CD4-positive, CD25-positive, alpha-beta regulatory T cell (primary cell): ENCODE measurements around the gene EHMT1. TPM values are rescaled to one million over a fixed set of nuclear protein-coding genes. Genes with fewer than 3 reads are reported as not detected.
A peak's percentile ranks its signal among the peaks of the same experiment; 100 is the strongest.

ENCODE experiments used
- ATAC-seq, 2 donors: fragments of 150-1000 bp; cut with Tn5 transposase; one replicate each; pipeline ENCODE4 v1.10.0; 2021; ENCODE audit warnings: low read depth in 2 of 2, moderate number of reproducible peaks in 2 of 2, moderate library complexity in 1 of 2
- DNase-seq, 3 donors: peaks; one replicate each; pipeline versions ENCODE4 v3.0.0 to v3.0.0-alpha.2; 2012 to 2022; ENCODE audit warnings: mixed read lengths in 1 of 3
- H3K27ac ChIP-seq: one replicate; pipeline ENCODE4 v1.7.0; 2013; ENCODE audit warnings: mild to moderate bottlenecking, low read length; ENCODE audit not compliant: insufficient read depth, poor library complexity, severe bottlenecking
- H3K27me3 ChIP-seq: one replicate; pipeline ENCODE4 v1.7.0; 2013; ENCODE audit warnings: low read length; ENCODE audit not compliant: control insufficient read depth, insufficient read depth
- H3K36me3 ChIP-seq: one replicate; pipeline ENCODE4 v1.7.0; 2013; ENCODE audit warnings: mild to moderate bottlenecking, low read length, moderate library complexity; ENCODE audit not compliant: control insufficient read depth, insufficient read depth
- H3K4me1 ChIP-seq: 2 replicates; pipeline ENCODE4 v1.7.0; 2013; ENCODE audit warnings: mild to moderate bottlenecking, low read length; ENCODE audit not compliant: insufficient read depth, control insufficient read depth, poor library complexity, severe bottlenecking
- H3K4me3 ChIP-seq: one replicate; pipeline ENCODE4 v1.7.0; 2013; ENCODE audit warnings: low read depth, mild to moderate bottlenecking, low read length, moderate library complexity
- H3K9me3 ChIP-seq, 2 experiments: 1 replicate in 1 of 2; 2 replicates in 1 of 2; pipeline ENCODE4 v1.7.0; 2013; ENCODE audit warnings: low read length in 2 of 2, mild to moderate bottlenecking in 1 of 2, moderate library complexity in 1 of 2; ENCODE audit not compliant: control insufficient read depth in 2 of 2
- H3K27ac Mint-ChIP-seq, 3 donors: one replicate each; pipeline ENCODE4 v1.8.0; 2020 to 2022; ENCODE audit warnings: mild to moderate bottlenecking in 3 of 3, mixed read lengths in 3 of 3, moderate library complexity in 2 of 3
- H3K27me3 Mint-ChIP-seq: one replicate; pipeline ENCODE4 v1.8.0; 2022; ENCODE audit warnings: mild to moderate bottlenecking, mixed read lengths
- H3K36me3 Mint-ChIP-seq: one replicate; pipeline ENCODE4 v1.8.0; 2020; ENCODE audit warnings: mixed read lengths
- H3K4me1 Mint-ChIP-seq, 4 donors: one replicate each; pipeline ENCODE4 v1.8.0; 2020 to 2022; ENCODE audit warnings: mixed read lengths in 4 of 4, mild to moderate bottlenecking in 1 of 4
- H3K4me3 Mint-ChIP-seq, 4 donors: one replicate each; pipeline ENCODE4 v1.8.0; 2020 to 2022; ENCODE audit warnings: mild to moderate bottlenecking in 4 of 4, mixed read lengths in 4 of 4, moderate library complexity in 3 of 4
- H3K9me3 Mint-ChIP-seq, 7 donors: one replicate each; pipeline ENCODE4 v1.8.0; 2020 to 2022; ENCODE audit warnings: mixed read lengths in 7 of 7, mild to moderate bottlenecking in 3 of 7, moderate library complexity in 2 of 7
- polyA plus RNA-seq, 4 donors: library from polyadenylated mRNA; unstranded; fragments of 300-500 nt; fragmentation: Illumina TruSeq; gene quantifications; one replicate each; pipeline ENCODE4 v1.2.3, GENCODE V29; 2021
- total RNA-seq: library from RNA; stranded (reverse); gene quantifications from one replicate; pipeline ENCODE4 v1.2.3, GENCODE V29; 2022

The EHMT1 gene
- total RNA-seq (142 TPM), polyA plus RNA-seq (10 to 100 TPM; 17.9 to 20.3 (median 19.3) TPM)

DNA sequence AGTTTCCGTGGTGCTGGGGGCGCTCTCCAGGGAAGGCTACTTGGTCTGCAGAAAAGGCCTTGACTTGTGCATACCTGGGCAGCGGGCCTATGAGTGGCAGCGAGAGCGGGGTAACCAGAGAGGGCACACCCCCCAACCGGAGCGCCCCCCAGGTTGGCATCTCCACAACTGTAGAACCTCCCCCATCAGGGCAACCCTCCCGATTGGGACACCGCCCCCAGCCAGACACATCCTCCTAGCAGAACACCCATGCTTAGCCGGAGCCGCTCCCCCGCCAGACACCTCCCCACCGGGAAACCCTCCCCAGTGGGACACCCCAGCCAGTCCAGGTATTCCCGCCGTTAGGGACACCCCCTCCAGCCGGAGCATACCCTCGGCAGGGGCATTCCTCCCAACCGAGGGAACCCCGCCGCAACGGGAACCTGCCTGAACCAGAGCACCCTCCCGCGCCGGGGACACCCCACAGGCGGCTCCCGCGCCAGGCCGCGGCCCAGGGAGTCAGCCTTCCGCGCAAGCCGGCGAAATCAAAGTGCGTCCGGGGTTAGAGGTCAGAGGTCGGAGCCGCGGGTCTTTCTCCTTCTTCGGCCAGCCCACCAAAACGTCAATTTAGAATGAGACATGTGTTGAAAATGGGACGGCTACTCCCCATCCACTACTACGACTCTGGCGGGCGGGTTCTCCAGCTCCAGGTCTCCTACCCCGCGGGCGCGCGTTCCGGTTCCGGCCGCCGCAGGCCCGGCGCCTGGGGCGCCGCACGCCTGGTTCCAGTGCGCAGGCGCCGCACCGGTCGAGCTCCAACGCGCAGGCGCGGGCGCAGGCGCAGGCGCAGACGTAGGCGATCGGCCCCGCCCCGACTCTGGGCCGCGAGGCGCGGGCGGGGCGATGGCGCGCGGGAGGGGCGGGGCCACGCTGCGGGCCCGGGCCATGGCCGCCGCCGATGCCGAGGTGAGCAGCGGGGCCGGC, at the start of gene EHMT1:
TSS of gene EHMT1 (plus strand) at position 901 of the 963 bp plus-strand sequence. CDS start at position 925, 24 bp downstream.
- H3K9me3 ChIP-seq, result no peaks in the 10 kb centered on the region
- no peaks in the 10 kb centered on the region for H3K27me3 ChIP-seq
- Mint-ChIP-seq H3K4me3 (peak within 1 kb of the TSS; percentile 93 to 99 (median 96)), H3K27me3 (no peaks in the 10 kb centered on the region), H3K27ac (peak within 1 kb of the TSS; percentile 93 to 96 (median 95)), H3K9me3 (no peaks in the 10 kb centered on the region), H3K4me1 (peaks cover 13 to 44% (median 29%) of the 10 kb centered on the region in 4 donors), H3K36me3 (no peaks in the 10 kb centered on the region)
- H3K4me1 ChIP-seq, result peaks cover 39% of the 10 kb centered on the region
- H3K4me3 ChIP-seq, result peak within 1 kb of the TSS; percentile 82
- H3K36me3 ChIP-seq, result peaks cover 15% of the 10 kb centered on the region
- H3K27ac ChIP-seq, result peak within 1 kb of the TSS; percentile 91
- ATAC-seq (peak; percentile 82 to 84), DNase-seq (peak; percentile 85 to 94 (median 87))

DNA sequence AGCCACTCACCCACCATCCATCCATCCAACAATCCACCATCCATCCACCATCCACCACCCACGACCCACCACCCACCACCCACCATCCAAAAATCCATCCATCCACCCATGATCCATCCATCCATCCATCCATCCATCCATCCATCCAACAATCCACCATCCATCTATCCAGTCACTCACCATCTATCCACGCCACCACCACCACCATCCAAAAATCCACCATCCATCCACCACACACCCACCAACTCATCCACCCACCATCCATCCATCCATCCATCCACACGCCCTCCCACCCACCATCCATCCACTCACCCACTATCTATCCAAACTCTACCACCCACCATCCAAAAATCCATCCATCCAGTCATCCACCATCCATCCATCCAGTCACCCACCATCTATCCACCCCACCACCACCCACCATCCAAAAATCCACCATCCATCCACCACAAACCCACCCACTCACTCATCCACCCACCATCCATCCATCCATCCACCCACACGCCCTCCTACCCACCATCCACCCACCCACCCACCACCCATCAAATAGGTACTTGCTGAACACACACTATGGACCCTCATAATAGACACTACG, 49.1 kb upstream of the EHMT1 start:
- no peak for DNase-seq
- peaks cover 13% of the 10 kb centered on the region for H3K36me3 Mint-ChIP-seq
- H3K27ac Mint-ChIP-seq, result peak overlapping the region in 2 of 3 donors; percentile 69 to 89
- H3K4me3 Mint-ChIP-seq, result no peak overlapping the region
- peaks cover 0 to 11% (median 5%) of the 10 kb centered on the region in 4 donors for H3K4me1 Mint-ChIP-seq
- Histone ChIP-seq H3K27me3 (no peaks in the 10 kb centered on the region), H3K4me1 (no peaks in the 10 kb centered on the region), H3K36me3 (peaks cover 28% of the 10 kb centered on the region), H3K9me3 (no peaks in the 10 kb centered on the region), H3K27ac (no peak overlapping the region), H3K4me3 (no peak overlapping the region)
- H3K27me3 Mint-ChIP-seq, result no peaks in the 10 kb centered on the region
- no peaks in the 10 kb centered on the region for H3K9me3 Mint-ChIP-seq
- ATAC-seq, result no peak

DNA sequence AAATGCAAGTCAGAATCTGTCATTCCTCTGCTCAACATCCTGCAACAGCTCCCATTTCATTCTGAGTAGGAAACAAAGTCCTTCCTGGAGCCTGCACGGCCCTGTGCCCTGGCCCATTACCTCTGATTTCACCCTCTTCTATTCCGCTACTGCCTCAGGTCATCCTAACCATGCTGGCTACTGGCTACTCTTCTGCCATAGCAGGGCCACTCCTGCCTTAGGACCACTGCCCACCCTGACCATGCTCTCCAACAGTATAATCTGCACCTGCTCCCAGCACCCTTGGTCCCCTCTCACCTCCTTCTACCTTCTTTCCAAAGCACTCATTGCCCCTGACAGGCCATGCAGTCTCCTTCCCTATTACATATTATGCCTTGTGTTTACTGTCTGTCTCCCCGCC, 48.2 kb upstream of the EHMT1 start:
- H3K27me3 Mint-ChIP-seq, result no peaks in the 10 kb centered on the region
- H3K4me1 Mint-ChIP-seq, result peaks cover 0 to 18% (median 12%) of the 10 kb centered on the region in 4 donors
- no peaks in the 10 kb centered on the region for H3K27me3 ChIP-seq
- peaks cover 21% of the 10 kb centered on the region for H3K36me3 Mint-ChIP-seq
- H3K4me3 Mint-ChIP-seq, result no peak overlapping the region
- H3K4me1 ChIP-seq, result no peaks in the 10 kb centered on the region
- no peak overlapping the region for H3K27ac ChIP-seq
- peak overlapping the region; percentile 9 to 89 (median 86) for H3K27ac Mint-ChIP-seq
- no peak for DNase-seq
- no peaks in the 10 kb centered on the region for H3K9me3 Mint-ChIP-seq
- ATAC-seq, result no peak
- no peaks in the 10 kb centered on the region for H3K9me3 ChIP-seq
- H3K4me3 ChIP-seq, result no peak overlapping the region
- peaks cover 36% of the 10 kb centered on the region for H3K36me3 ChIP-seq

DNA sequence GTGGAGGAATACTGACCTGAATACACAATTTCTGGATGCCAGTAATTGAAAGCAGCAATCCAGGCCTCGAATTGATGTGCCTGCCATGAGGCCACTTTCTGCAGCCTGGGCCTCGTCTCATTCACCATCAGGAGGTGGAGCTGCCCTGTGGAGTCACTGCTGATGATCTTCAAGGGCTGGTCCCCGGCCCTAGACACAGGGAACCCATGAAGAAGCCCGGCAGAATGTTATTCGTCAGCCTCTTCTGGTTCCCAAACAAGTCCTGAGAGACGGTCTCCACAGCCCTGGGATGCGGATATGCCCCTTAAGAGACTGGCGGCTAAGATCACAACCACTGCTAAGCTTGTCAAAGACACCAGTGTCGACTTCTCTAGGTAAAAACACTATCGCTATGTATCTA, 44.6 kb upstream of the EHMT1 start:
- Mint-ChIP-seq H3K27me3 (no peaks in the 10 kb centered on the region), H3K9me3 (no peaks in the 10 kb centered on the region), H3K27ac (no peak overlapping the region), H3K4me3 (no peak overlapping the region), H3K4me1 (peaks cover 0 to 45% (median 31%) of the 10 kb centered on the region in 4 donors), H3K36me3 (peaks cover 29% of the 10 kb centered on the region)
- H3K4me3 ChIP-seq, result no peak overlapping the region
- ATAC-seq (no peak), DNase-seq (no peak)
- peaks cover 30% of the 10 kb centered on the region for H3K4me1 ChIP-seq
- H3K27me3 ChIP-seq, result no peaks in the 10 kb centered on the region
- no peak overlapping the region for H3K27ac ChIP-seq
- H3K36me3 ChIP-seq, result peaks cover 38% of the 10 kb centered on the region
- no peaks in the 10 kb centered on the region for H3K9me3 ChIP-seq

DNA sequence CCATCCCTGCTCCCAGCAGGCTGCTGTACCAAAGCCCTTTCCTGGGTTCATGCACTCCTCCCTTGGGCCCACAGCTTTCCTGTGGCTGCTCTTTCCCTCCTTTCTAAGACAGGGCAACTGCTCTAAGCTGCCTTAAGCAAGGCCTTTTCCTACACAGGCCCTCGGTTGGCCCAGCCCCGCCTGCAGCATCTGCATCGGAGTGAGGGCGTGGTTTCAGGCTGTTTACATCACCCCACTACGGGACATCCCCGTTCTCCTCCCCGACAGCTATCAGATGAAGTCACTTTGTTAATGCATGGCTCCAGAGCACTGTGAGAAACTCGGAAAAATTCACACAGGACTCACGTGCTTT, 43.5 kb upstream of the EHMT1 start:
- Mint-ChIP-seq H3K9me3 (no peaks in the 10 kb centered on the region), H3K4me3 (peak overlapping the region in 1 of 4 donors; percentile 84), H3K36me3 (peaks cover 28% of the 10 kb centered on the region), H3K27me3 (no peaks in the 10 kb centered on the region), H3K4me1 (peaks cover 0 to 45% (median 30%) of the 10 kb centered on the region in 4 donors), H3K27ac (peak overlapping the region in 2 of 3 donors; percentile 15 to 75)
- DNase-seq, result no peak
- Histone ChIP-seq H3K36me3 (peaks cover 38% of the 10 kb centered on the region), H3K4me3 (no peak overlapping the region), H3K4me1 (peaks cover 33% of the 10 kb centered on the region), H3K27ac (no peak overlapping the region), H3K9me3 (no peaks in the 10 kb centered on the region), H3K27me3 (no peaks in the 10 kb centered on the region)
- ATAC-seq, result no peak

DNA sequence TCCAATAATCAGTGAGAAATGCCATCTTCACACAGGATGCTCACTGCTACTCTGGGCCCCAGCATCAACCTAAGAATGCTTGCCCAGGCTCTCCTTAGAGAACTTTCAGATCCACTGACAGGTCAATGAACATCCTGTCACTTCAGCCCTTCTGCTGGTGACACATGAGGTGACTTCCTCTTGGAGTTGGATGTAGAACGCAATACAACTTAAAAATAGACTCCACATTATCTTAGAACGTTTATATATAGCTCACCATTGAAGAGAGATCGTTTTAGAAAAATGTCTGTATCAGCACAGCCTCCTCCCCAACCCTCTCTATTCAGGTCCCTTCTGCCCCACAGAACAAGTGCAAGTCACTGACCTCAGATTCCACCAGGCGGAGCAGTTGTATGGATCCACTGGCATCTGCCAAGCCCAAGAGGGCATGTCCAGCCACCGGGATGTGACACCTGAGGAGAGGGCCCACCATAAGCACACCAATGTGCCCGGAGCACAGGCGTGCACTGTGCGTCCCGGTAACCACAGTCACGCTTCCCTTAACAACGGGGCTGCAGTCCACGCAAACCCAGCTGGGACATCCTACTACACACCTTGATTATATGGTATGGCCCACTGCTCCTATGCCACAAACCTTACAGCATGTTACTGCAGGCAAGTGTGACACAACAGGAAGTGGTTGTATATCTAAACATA, 42.9 kb upstream of the EHMT1 start:
- no peak overlapping the region for H3K4me3 ChIP-seq
- peaks cover 24% of the 10 kb centered on the region for H3K36me3 Mint-ChIP-seq
- H3K36me3 ChIP-seq, result peaks cover 38% of the 10 kb centered on the region
- DNase-seq, result no peak
- no peaks in the 10 kb centered on the region for H3K27me3 Mint-ChIP-seq
- no peaks in the 10 kb centered on the region for H3K9me3 Mint-ChIP-seq
- no peak overlapping the region for H3K27ac ChIP-seq
- H3K27me3 ChIP-seq, result no peaks in the 10 kb centered on the region
- H3K4me3 Mint-ChIP-seq, result peak overlapping the region; percentile 32 to 86 (median 84)
- no peak for ATAC-seq
- peaks cover 33% of the 10 kb centered on the region for H3K4me1 ChIP-seq
- H3K9me3 ChIP-seq, result no peaks in the 10 kb centered on the region
- H3K27ac Mint-ChIP-seq, result no peak overlapping the region
- H3K4me1 Mint-ChIP-seq, result peaks cover 0 to 41% (median 29%) of the 10 kb centered on the region in 4 donors

DNA sequence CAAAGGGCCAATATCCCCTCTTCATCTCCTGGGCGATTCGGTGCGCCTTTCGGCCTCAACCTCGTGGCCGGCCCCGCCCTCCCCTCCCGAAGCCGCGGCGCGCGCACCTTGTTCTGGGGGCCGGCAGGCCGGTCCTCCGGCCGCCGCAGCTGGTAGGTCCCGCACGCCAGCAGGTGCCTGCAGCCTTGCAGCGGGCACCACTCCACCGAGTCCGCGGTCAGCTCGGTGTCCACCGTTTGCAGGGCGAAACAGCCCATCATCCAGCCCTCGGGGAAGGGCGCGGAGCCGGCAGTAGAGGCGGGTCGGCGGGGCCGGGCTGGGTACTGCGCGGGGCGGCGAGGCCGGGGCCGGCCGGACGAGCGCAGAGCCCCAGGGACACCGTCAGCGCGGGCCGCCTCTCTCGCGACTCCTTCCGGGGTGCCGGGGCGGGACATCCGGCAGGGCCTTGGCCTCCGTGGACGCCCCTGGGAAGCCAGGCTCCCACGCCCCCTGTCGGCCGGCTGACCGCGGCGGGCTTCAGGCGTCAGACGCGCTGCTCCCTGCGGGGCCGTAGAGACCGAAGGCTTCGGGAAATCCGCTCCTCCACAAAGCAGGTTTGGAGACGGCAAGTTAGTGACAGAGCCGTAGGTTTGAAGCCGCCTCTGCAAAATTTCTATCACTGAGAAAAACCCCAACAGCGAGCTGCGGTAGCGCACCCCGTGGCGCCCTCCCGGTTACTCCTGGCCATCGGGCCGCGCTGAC, 40.1 kb upstream of the EHMT1 start, which contains the start of gene DPH7:
TSS of gene DPH7 (minus strand) at position 408 of the 741 bp plus-strand sequence. CDS start at position 260, 148 bp downstream.
- peak; percentile 92 to 94 (median 93) for DNase-seq
- H3K36me3 Mint-ChIP-seq, result peaks cover 16% of the 10 kb centered on the region
- no peaks in the 10 kb centered on the region for H3K9me3 ChIP-seq
- peaks cover 0 to 44% (median 27%) of the 10 kb centered on the region in 4 donors for H3K4me1 Mint-ChIP-seq
- H3K36me3 ChIP-seq, result peaks cover 24% of the 10 kb centered on the region
- H3K27ac Mint-ChIP-seq, result peak within 1 kb of the TSS; percentile 68 to 75 (median 69)
- H3K4me3 ChIP-seq, result peak within 1 kb of the TSS; percentile 68
- no peaks in the 10 kb centered on the region for H3K27me3 ChIP-seq
- ATAC-seq, result peak; percentile 97
- no peaks in the 10 kb centered on the region for H3K27me3 Mint-ChIP-seq
- H3K4me1 ChIP-seq, result peaks cover 33% of the 10 kb centered on the region
- H3K4me3 Mint-ChIP-seq, result peak within 1 kb of the TSS; percentile 86 to 92 (median 87)
- peak within 1 kb of the TSS; percentile 73 for H3K27ac ChIP-seq
- no peaks in the 10 kb centered on the region for H3K9me3 Mint-ChIP-seq
